Heart left ventricle (tissue), 13 donors: ENCODE data around the gene LARP1.

Experiments
- POLR2A ChIP-seq, 2 donors: fragments of 450-650 bp; IDR thresholded peaks; one replicate each; pipeline ENCODE4 v1.6.1; 2017; ENCODE audit warnings: antibody characterized with exemption in 2 of 2, mild to moderate bottlenecking in 2 of 2, moderate library complexity in 2 of 2
- TF ChIP-seq, protein P1 (sequence below), 12 donors: fragments of 200-600 bp; sonication (generic) in 4 of 12; IDR thresholded peaks; one replicate each; pipeline versions ENCODE4 v1.5.0 to v1.8.0; 2018 to 2022; ENCODE audit warnings: antibody characterized with exemption in 12 of 12, mild to moderate bottlenecking in 5 of 12
- donor health status: ischemic (EF 13 %, LVEDD 7.1; RV severe dilation, severe dysfunction).
- donor health status: DM: no; HTN: yes; CAD: no.
- donor health status: DM: no; HTN: no; CAD: no.
- donor health status: ischemic (EF 25% LVEDD 6.9; RV normal size, moderate dysfunction).
- donor health status: ischemic (EF 25% LVEDD 5.7; RV mildly dilated, moderate dysfunction).
- donor health status: ischemic (EF 35%, LVEDD 5.7; RV mildly dilated, moderate dysfunction).
- donor health status: nonischemic (EF 11% LVEDD 7.7; RV severe dilation, severe dysfunction).
- donor health status: DM: yes; HTN: yes; CAD: no.
- donor health status: PGD.
- donor health status: ischemic (EF 29% LVEDD 5.4; RV normal size, mild dysfunction).
- donor health status: nonischemic (EF 23%, LVEDD 6.1; RV moderate dilation, normal function).

DNA sequence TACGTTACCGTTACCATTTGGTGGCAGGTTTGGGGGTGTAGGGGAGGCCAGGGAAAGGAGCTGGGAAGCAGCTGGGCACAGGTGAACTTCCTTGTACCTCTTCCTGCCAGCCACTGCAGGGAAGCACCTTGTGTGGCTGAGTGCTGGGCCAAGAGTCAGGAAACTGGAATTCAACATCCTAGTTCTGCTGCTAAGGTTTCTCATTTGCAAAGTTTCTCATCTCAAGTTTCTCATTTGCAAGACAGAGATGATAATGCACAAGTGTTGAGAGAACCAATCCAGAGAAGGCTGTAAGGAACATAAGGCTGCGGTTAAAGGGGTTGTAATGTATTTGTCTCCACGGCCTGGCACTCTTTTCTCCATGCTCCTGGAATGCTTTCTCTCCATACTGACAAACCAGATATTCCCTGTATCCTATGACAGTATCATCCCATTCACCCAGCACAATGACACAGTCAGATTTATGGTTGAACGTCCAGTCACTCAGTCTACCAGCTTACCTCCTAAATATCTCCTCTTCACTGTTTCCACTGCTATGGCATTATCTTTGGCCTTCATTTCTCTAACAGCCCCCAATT, 33.6 kb upstream of the LARP1 start:
- TF ChIP-seq, protein P1, sequence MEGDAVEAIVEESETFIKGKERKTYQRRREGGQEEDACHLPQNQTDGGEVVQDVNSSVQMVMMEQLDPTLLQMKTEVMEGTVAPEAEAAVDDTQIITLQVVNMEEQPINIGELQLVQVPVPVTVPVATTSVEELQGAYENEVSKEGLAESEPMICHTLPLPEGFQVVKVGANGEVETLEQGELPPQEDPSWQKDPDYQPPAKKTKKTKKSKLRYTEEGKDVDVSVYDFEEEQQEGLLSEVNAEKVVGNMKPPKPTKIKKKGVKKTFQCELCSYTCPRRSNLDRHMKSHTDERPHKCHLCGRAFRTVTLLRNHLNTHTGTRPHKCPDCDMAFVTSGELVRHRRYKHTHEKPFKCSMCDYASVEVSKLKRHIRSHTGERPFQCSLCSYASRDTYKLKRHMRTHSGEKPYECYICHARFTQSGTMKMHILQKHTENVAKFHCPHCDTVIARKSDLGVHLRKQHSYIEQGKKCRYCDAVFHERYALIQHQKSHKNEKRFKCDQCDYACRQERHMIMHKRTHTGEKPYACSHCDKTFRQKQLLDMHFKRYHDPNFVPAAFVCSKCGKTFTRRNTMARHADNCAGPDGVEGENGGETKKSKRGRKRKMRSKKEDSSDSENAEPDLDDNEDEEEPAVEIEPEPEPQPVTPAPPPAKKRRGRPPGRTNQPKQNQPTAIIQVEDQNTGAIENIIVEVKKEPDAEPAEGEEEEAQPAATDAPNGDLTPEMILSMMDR (IDR thresholded peaks at IDR 0.05) = no peak
- no peak for TF ChIP-seq POLR2A (IDR thresholded peaks at IDR 0.05)
